Cardiac muscle cell (in vitro differentiated cells and primary cell): ENCODE data around the gene ZNF106. TPM values are rescaled to one million over a fixed set of nuclear protein-coding genes. Genes with fewer than 3 reads are reported as not detected.

Experiments
- DNase-seq, 2 donors: peaks; one replicate each; pipeline versions ENCODE4 v3.0.0 to v3.0.0-alpha.2; 2010 to 2017; ENCODE audit warnings: low read depth in 1 of 2, low spot score in 1 of 2
- H3K27ac ChIP-seq: fragments of 200-600 bp; sonication (generic); 2 replicates; pipeline ENCODE4 v1.5.1; 2016
- H3K27me3 ChIP-seq: fragments of 200-600 bp; sonication (generic); 2 replicates; pipeline ENCODE4 v1.6.0; 2016; ENCODE audit warnings: control low read depth
- H3K36me3 ChIP-seq: fragments of 200-600 bp; sonication (generic); 2 replicates; pipeline ENCODE4 v1.5.1; 2016; ENCODE audit warnings: control low read depth
- H3K4me1 ChIP-seq: fragments of 200-600 bp; sonication (generic); 2 replicates; pipeline ENCODE4 v1.8.1; 2017; ENCODE audit warnings: low read depth, mild to moderate bottlenecking, mixed run types
- H3K4me3 ChIP-seq: fragments of 200-600 bp; sonication (generic); 2 replicates; pipeline ENCODE4 v1.5.1; 2016; ENCODE audit warnings: mild to moderate bottlenecking
- H3K9me3 ChIP-seq: fragments of 200-600 bp; sonication (generic); 2 replicates; pipeline ENCODE4 v1.5.1; 2017; ENCODE audit warnings: low read depth, mild to moderate bottlenecking, control low read depth
- polyA plus RNA-seq: library from polyadenylated mRNA; unstranded; fragments of >200 nt; fragmentation: Nextera tagmentation; extraction: Ambion mirVana; gene quantifications from 2 replicates; pipeline ENCODE4 v1.2.1, GENCODE V29; 2016
- total RNA-seq: library from RNA; depleted of rRNA; stranded (reverse); fragments of >200 nt; gene quantifications from 2 replicates; pipeline ENCODE4 v1.2.3, GENCODE V29; 2016
- TF ChIP-seq, protein P1 (sequence below): IDR thresholded peaks from 2 replicates; pipeline ENCODE4 v1.5.1; 2012; ENCODE audit warnings: low read depth, mild to moderate bottlenecking, low read length

Gene ZNF106
- total and polyA plus RNA-seq, 2 experiments from 2014 or later, result 29.5 to 32.3 TPM

DNA sequence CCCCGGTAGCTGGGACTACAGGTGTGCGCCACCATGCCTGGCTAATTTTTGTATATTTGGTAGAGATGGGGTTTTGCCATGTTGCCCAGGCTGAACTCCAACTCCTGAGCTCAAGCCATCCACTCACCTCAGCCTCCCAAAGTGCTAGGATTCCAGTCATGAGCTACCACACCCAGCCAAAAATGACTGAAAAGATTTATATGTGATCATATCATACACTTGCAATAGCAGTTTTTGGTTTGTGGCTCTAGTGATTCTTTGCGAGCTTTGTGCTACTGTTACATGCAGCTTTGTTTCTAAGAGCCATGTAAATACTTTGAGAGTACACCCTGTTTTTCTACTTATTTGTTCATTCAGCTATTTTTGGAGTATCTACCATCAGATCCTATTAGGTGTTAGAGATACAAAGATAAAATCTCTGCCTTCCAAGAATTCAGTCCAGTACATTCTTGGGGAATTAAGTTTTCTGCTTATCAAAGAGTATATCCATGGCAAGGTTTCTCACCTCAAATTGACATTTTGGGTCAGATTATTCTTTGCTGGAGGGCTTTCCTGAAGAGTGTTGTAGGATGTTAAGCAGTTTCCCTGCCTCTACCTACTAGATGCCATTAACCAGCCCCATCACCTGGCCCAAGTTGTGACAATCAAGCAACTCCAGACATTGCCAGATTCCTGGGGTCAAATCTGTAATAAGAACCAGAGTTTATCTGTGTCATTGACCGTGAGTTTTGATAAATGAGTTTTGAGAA, 19.5 kb upstream of the ZNF106 start:
- DNase-seq, result peak in 1 of 2 donors; percentile 2
- no peak overlapping the region for H3K27ac ChIP-seq
- no peak overlapping the region for H3K4me3 ChIP-seq
- H3K36me3 ChIP-seq, result peaks cover 3% of the 10 kb centered on the region
- H3K4me1 ChIP-seq, result peaks cover 8% of the 10 kb centered on the region
- TF ChIP-seq, protein P1, sequence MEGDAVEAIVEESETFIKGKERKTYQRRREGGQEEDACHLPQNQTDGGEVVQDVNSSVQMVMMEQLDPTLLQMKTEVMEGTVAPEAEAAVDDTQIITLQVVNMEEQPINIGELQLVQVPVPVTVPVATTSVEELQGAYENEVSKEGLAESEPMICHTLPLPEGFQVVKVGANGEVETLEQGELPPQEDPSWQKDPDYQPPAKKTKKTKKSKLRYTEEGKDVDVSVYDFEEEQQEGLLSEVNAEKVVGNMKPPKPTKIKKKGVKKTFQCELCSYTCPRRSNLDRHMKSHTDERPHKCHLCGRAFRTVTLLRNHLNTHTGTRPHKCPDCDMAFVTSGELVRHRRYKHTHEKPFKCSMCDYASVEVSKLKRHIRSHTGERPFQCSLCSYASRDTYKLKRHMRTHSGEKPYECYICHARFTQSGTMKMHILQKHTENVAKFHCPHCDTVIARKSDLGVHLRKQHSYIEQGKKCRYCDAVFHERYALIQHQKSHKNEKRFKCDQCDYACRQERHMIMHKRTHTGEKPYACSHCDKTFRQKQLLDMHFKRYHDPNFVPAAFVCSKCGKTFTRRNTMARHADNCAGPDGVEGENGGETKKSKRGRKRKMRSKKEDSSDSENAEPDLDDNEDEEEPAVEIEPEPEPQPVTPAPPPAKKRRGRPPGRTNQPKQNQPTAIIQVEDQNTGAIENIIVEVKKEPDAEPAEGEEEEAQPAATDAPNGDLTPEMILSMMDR, result no peak
- no peaks in the 10 kb centered on the region for H3K9me3 ChIP-seq
- H3K27me3 ChIP-seq, result no peaks in the 10 kb centered on the region

DNA sequence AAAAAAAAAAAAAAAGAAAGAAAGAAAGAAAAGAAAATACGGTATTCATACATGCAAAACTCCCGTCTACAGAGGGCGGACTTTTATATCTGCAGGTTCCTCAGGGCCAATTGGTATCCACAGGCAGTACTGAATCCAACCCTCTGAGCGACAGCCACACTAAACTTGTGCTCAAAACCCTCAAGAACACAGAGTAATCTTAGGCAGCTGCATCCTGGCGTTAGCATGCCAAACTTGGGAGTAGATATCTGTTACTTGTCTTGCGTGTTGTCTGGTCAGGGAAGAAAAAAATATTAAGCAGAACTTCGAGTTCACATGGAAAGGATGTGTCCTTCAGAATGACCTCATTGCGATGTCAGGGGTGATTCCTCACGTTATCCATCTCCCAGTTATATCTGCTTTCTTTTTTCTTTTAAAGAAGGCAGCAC, 17.3 kb upstream of the ZNF106 start:
- H3K27me3 ChIP-seq, result no peaks in the 10 kb centered on the region
- no peak overlapping the region for H3K4me3 ChIP-seq
- peak; percentile 14 to 67 for DNase-seq
- TF ChIP-seq, protein P1, result no peak
- H3K36me3 ChIP-seq, result peaks cover 1% of the 10 kb centered on the region
- no peaks in the 10 kb centered on the region for H3K9me3 ChIP-seq
- peaks cover 8% of the 10 kb centered on the region for H3K4me1 ChIP-seq
- H3K27ac ChIP-seq, result peak overlapping the region; percentile 20

DNA sequence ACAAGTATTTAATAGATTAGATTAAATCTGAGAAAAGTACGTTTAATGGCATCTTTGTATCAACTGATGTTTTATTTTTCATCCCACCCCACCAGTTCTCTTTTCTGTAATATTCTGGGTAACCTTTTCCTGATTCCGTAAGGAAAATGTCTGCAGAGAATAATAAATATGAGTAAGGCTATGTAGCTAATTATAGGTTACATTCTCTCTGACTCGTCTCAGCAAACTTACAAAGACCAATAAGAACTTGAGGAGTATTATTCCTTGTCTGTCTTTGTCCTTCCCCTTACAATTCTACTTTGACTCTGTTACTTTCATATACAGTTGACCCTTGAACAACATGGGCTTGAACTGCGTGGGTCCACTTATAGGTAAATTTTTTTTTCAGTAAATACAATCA, 16.6 kb upstream of the ZNF106 start:
- H3K27ac ChIP-seq, result no peak overlapping the region
- H3K36me3 ChIP-seq, result no peaks in the 10 kb centered on the region
- H3K4me1 ChIP-seq, result peaks cover 8% of the 10 kb centered on the region
- no peaks in the 10 kb centered on the region for H3K9me3 ChIP-seq
- TF ChIP-seq, protein P1, result no peak
- no peaks in the 10 kb centered on the region for H3K27me3 ChIP-seq
- H3K4me3 ChIP-seq, result no peak overlapping the region
- DNase-seq, result no peak

DNA sequence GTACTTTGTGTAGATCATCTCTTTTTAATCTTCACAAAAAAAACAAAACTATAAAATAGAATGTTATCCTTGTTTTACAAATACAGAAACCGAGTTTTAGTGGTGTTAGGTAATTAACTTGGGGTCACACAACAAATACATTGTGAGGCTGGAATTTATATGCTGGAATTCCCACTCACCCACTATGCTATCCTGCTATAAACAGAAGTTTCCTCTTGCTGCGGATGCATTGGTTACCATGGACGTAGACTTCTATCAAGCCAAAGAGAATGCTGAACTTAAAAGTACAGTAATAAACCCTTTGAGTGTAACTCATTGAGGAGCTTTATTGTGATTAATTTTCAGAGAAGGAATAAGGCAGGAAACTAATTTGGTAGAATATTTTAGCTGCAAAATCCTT, 13.7 kb upstream of the ZNF106 start:
- no peaks in the 10 kb centered on the region for H3K9me3 ChIP-seq
- peaks cover 8% of the 10 kb centered on the region for H3K4me1 ChIP-seq
- H3K4me3 ChIP-seq, result no peak overlapping the region
- TF ChIP-seq, protein P1, result no peak
- no peaks in the 10 kb centered on the region for H3K36me3 ChIP-seq
- H3K27ac ChIP-seq, result no peak overlapping the region
- no peak for DNase-seq
- no peaks in the 10 kb centered on the region for H3K27me3 ChIP-seq

DNA sequence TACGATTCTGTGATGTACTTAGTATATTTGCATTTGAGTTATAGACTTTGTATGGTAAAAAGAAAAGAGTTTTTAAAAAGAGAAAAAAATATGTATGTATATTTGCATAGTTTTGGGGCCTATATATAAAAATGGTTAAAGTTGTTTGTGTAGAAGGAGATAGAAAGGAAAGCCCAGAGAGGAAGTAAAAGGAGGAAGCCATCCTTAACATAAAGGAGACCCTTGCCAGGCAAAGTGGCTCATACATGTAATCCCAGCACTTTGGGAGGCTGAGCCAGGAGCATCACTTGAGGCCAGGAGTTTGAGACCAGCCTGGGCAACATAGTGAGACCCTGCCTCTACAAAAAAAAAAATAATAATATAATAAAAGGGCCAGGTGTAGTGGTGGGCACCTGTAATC, 12.9 kb upstream of the ZNF106 start:
- H3K36me3 ChIP-seq, result no peaks in the 10 kb centered on the region
- TF ChIP-seq, protein P1, result no peak
- no peak for DNase-seq
- H3K9me3 ChIP-seq, result no peaks in the 10 kb centered on the region
- peaks cover 7% of the 10 kb centered on the region for H3K4me1 ChIP-seq
- H3K4me3 ChIP-seq, result no peak overlapping the region
- H3K27me3 ChIP-seq, result no peaks in the 10 kb centered on the region
- H3K27ac ChIP-seq, result no peak overlapping the region
